Kidney (tissue), 14 donors: Measurements from ENCODE around the gene KANK4. TPM values are rescaled to one million over a fixed set of nuclear protein-coding genes. Genes with fewer than 3 reads are reported as not detected.

Source experiments
- DNase-seq, 5 donors: peaks; one replicate each; pipeline ENCODE4 v3.0.0-alpha.2; 2013 to 2020
- FAIRE-seq: peaks from 2 replicates; lab custom pipeline; 2012; peaks lifted over from hg19 to GRCh38; lab: Jason Lieb, UNC
- H3K27ac ChIP-seq, 2 donors: one replicate each; pipeline ENCODE4 v1.7.0; 2013; ENCODE audit warnings: low read depth in 2 of 2, low read length in 2 of 2, inconsistent platforms in 1 of 2
- H3K27me3 ChIP-seq: one replicate; pipeline ENCODE4 v1.7.1; 2013; ENCODE audit warnings: low read length, inconsistent platforms; ENCODE audit not compliant: control insufficient read depth, insufficient read depth
- H3K36me3 ChIP-seq, 3 donors: one replicate each; pipeline versions ENCODE4 v1.7.0 to v1.7.1; 2013; ENCODE audit warnings: low read length in 3 of 3, control low read depth in 1 of 3, inconsistent platforms in 1 of 3; ENCODE audit not compliant: insufficient read depth in 3 of 3, control insufficient read depth in 2 of 3
- H3K4me1 ChIP-seq, 3 donors: one replicate each; pipeline versions ENCODE4 v1.7.0 to v1.7.1; 2013; ENCODE audit warnings: low read length in 3 of 3, inconsistent platforms in 1 of 3, low read depth in 1 of 3; ENCODE audit not compliant: control insufficient read depth in 2 of 3, insufficient read depth in 2 of 3
- H3K4me3 ChIP-seq, 3 donors: one replicate each; pipeline versions ENCODE4 v1.7.0 to v1.8.1; 2013; ENCODE audit warnings: low read length in 3 of 3, control low read depth in 1 of 3, inconsistent platforms in 1 of 3
- H3K9ac ChIP-seq, 3 donors: one replicate each; pipeline versions ENCODE4 v1.7.0 to v1.7.1; 2013; ENCODE audit warnings: low read length in 3 of 3, control low read depth in 1 of 3, inconsistent platforms in 1 of 3
- H3K9me3 ChIP-seq, 3 donors: one replicate each; pipeline versions ENCODE4 v1.7.0 to v1.7.1; 2013; ENCODE audit warnings: low read length in 3 of 3, control low read depth in 1 of 3, inconsistent platforms in 1 of 3; ENCODE audit not compliant: control insufficient read depth in 2 of 3, insufficient read depth in 1 of 3
- intact Hi-C: fragments of 100-400 bp; cut with DNase I; formaldehyde crosslinking; loops from one replicate; pipeline ENCODE4 v1.11.1; 2022
- polyA plus RNA-seq: library from polyadenylated mRNA; stranded (reverse); fragments of 350-450 nt; fragmentation: Illumina TruSeq; extraction: RNeasy Lipid Tissue Mini Kit (QIAGEN cat#74804); gene quantifications from one replicate; pipeline ENCODE4 v1.2.3, GENCODE V29; 2014; ENCODE audit warnings: low read depth, low replicate concordance; ENCODE audit not compliant: insufficient read depth
- total RNA-seq: library from RNA; stranded (reverse); fragmentation: NEBNext Ultra II Directional; extraction: Animal tissue kit (Norgen Biotek cat#: 25700); gene quantifications from one replicate; pipeline ENCODE4 v1.2.1, GENCODE V29; 2021
- TF ChIP-seq, protein P1 (sequence below): IDR thresholded peaks from 3 replicates; pipeline ENCODE4 v1.5.1; 2012; ENCODE audit warnings: mild to moderate bottlenecking, moderate library complexity, borderline replicate concordance; ENCODE audit not compliant: insufficient read depth; ENCODE audit errors: extremely low read depth
- donor health status: control.
- donor health status: control.
- donor health status: control.
- donor health status: control.
- donor health status: control.
- donor health status: DM: yes; HTN: yes; CAD: no.
- donor health status: Normal renal cell carcinoma (clear cell type).

KANK4 gene
- total and polyA plus RNA-seq, 2 donors from 2014 or later, result 0.28 to 0.50 TPM

DNA sequence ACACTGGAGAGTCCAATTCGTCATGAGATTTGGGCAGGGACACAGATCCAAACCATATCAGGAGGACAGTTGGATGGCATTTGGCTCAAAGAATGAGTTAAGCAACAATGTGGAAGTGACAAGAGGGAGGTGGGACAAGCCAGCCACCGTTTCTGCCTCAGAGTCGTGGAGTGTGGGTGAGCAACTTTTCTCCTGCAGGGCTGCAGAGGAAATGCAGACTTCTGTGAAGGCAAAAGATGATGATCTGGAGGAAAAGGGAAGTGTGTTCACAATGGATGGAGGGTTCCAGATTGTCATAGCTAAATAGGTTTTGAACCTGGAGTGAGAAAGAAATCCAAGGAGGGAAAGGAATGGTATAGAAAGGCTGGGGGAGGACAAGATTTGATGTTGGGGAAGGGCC lies 16.4 kb upstream of the KANK4 start:
- H3K4me1 ChIP-seq, result peaks cover 0 to 14% (median 0%) of the 10 kb centered on the region in 3 donors
- H3K4me3 ChIP-seq, result no peak overlapping the region
- TF ChIP-seq, protein P1, sequence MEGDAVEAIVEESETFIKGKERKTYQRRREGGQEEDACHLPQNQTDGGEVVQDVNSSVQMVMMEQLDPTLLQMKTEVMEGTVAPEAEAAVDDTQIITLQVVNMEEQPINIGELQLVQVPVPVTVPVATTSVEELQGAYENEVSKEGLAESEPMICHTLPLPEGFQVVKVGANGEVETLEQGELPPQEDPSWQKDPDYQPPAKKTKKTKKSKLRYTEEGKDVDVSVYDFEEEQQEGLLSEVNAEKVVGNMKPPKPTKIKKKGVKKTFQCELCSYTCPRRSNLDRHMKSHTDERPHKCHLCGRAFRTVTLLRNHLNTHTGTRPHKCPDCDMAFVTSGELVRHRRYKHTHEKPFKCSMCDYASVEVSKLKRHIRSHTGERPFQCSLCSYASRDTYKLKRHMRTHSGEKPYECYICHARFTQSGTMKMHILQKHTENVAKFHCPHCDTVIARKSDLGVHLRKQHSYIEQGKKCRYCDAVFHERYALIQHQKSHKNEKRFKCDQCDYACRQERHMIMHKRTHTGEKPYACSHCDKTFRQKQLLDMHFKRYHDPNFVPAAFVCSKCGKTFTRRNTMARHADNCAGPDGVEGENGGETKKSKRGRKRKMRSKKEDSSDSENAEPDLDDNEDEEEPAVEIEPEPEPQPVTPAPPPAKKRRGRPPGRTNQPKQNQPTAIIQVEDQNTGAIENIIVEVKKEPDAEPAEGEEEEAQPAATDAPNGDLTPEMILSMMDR, result no peak
- H3K36me3 ChIP-seq, result no peaks in the 10 kb centered on the region
- H3K9me3 ChIP-seq, result no peaks in the 10 kb centered on the region
- FAIRE-seq (no peak), DNase-seq (no peak)
- no peak overlapping the region for H3K27ac ChIP-seq
- intact Hi-C loops, result no loop called here
- H3K9ac ChIP-seq, result no peak overlapping the region
- H3K27me3 ChIP-seq, result no peaks in the 10 kb centered on the region

DNA sequence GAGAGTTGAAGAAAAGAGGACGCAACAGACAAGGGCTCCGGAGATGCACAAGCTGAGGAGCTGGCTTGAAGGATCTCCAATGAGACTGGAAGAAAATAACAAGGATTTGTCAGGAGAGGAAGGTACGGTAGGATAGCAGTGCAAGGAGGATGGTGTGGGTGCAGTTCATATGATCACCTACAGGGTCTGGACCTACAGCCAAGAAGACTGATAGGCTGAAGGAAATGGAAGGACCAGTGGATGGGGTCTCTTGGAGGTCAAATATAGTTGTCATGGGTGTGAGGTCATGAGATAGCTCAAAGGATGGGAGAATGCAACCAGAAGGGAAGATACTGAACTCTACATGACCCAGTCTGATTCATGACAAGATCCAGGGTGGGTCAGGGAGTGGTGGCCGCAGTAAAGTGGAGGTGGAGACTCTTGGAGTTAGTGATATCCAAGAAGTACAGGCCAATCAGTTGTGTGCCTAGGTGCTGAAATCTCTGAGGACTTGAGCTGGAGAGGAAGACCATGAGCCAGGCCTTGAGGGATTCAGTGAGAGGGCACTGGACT lies 15.3 kb upstream of the KANK4 start:
- FAIRE-seq (no peak), DNase-seq (no peak)
- no peak overlapping the region for H3K4me3 ChIP-seq
- H3K27ac ChIP-seq, result no peak overlapping the region
- H3K27me3 ChIP-seq, result no peaks in the 10 kb centered on the region
- H3K9ac ChIP-seq, result no peak overlapping the region
- peaks cover 0 to 14% (median 0%) of the 10 kb centered on the region in 3 donors for H3K4me1 ChIP-seq
- intact Hi-C loops, result no loop called here
- no peaks in the 10 kb centered on the region for H3K36me3 ChIP-seq
- TF ChIP-seq, protein P1, result no peak
- H3K9me3 ChIP-seq, result no peaks in the 10 kb centered on the region

DNA sequence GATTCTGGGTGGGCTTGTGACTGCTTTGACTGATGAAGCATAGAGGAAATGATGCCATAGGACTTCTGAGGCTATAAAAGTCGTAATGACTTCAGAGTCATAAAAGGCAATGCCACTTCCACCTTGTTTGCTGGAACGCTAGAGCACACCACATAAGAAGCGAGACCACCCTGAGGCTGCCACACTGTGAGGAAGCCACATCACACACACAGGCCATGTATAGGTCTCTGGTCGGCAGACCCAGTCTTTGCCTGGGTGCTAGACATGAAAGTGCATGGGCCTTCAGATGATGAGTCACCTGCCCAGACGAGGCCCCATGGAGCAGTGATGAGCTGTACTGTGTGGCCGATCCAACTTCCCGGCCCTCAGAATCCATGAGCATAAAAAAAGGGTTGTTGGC lies 14.2 kb upstream of the KANK4 start:
- Histone ChIP-seq H3K9ac (no peak overlapping the region), H3K27me3 (no peaks in the 10 kb centered on the region), H3K36me3 (no peaks in the 10 kb centered on the region), H3K9me3 (no peaks in the 10 kb centered on the region), H3K27ac (no peak overlapping the region), H3K4me3 (no peak overlapping the region), H3K4me1 (peaks cover 0 to 13% (median 0%) of the 10 kb centered on the region in 3 donors)
- FAIRE-seq (no peak), DNase-seq (peak in 2 of 5 donors; percentile 48 to 58)
- intact Hi-C loops, result no loop called here
- TF ChIP-seq, protein P1, result no peak
